ENCODE data around the gene IGSF9.

GRCh38 chr1:159946242-159947187 lies 1.1 kb upstream of the IGSF9 start:
- TF ChIP-seq EZH2 (IDR thresholded peaks at IDR 0.05) (no peak), POLR2AphosphoS5 (IDR thresholded peaks at IDR 0.05; ENCODE audit: borderline replicate concordance, low read depth, low read length) (no peak), FOXP2 (optimal IDR thresholded peaks at IDR 0.05; ENCODE audit: control extremely low read depth, extremely low read length, insufficient read depth) (no peak)
